SK-N-DZ (cell line): ENCODE measurements around the gene SLF2.
A peak's percentile ranks its signal among the peaks of the same experiment; 100 is the strongest.

ENCODE experiments used
- DNase-seq: peaks from one replicate; pipeline ENCODE4 v3.0.0-alpha.2; 2015; ENCODE audit warnings: low spot score

Gene SLF2

DNA sequence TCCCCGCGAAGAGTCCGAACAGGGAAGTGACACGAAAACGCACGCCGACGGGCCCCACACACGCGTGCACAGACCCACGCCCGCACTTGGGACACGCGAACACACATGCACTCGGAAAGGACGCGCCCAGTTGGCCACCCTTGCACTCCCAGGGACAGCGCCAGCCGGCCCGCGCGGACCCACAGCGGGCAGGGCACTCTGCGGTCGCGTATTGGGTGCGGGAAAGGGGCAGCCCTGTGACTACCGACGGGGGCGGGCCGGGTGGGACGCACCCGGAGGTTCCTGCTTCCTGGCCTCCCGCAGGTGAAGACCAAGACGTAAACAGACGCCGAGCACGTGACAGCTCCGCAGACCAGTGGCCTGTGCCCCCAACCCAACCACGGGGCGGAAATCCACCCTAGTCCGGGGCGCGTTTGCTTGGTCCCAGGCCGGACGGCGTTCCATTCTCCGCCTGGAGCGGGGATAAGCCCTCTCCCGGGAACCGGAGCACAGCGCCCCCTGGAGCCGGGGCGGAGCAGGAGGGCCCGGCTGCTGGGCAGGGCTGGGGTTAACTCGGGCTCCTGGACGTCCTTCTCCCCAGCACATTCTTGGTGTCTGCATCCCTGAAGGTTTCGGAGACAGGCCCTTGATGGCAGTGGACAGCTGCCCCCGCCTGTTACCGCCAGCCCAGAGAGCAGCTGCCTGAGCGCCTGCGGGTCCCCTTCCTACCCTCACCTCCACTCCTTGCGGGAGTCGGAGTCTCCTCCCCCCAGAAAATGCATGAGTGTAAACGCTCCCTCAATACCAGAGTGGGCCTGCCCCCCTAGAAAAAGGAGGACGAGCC, 84.8 kb downstream of the SLF2 start:
- peak; percentile 84 for DNase-seq

- DNase-seq = peak; percentile 87
These were observed 85.6 kb downstream of the SLF2 start for GRCh38 chr10:100998183-100998990.

DNA sequence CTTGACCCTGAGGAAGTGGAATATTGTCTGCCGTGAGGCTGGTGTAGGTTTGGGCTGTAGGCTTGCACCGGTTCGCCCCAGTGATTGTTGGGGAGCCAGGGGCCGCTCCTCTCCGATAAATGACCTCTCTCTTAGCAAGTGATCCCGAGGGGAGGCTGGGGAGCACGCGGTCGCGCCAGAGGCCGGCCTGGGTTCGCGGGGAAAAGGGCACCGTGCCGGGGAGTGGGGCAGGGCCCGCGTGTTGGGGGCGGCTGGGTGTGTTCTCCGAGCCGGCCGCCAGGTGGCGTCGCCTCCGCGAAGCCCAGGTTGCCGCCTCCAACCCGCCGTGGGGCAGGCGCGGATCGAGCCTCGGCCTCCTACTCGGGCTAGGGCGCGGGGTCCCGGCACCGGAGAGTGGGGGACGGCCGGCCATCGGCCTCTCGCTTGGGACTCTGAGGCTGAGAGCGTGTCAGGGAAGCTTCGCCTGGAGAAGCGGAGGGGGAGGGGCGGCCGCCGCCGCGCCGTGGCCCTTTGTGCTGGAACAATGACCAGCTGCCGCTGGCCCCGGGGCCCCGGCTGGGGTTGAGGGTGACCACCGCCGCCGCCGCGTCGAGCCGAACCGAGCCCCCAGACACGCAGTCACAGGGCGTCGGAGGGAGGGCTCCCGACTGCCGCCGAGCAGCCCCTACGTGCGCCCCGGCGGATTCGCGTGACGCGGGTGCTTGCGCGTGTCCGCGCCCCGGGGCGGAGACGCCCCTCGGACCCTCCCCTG, 86.4 kb downstream of the SLF2 start:
- peak; percentile 75 for DNase-seq

- DNase-seq = no peak
These were observed 87.0 kb downstream of the SLF2 start, which contains the start of gene LZTS2 for GRCh38 chr10:100999742-101000126. Gene LZTS2 (plus strand): TSS chr10:100999808. CDS start chr10:101002539, 2,731 bp downstream.

DNA sequence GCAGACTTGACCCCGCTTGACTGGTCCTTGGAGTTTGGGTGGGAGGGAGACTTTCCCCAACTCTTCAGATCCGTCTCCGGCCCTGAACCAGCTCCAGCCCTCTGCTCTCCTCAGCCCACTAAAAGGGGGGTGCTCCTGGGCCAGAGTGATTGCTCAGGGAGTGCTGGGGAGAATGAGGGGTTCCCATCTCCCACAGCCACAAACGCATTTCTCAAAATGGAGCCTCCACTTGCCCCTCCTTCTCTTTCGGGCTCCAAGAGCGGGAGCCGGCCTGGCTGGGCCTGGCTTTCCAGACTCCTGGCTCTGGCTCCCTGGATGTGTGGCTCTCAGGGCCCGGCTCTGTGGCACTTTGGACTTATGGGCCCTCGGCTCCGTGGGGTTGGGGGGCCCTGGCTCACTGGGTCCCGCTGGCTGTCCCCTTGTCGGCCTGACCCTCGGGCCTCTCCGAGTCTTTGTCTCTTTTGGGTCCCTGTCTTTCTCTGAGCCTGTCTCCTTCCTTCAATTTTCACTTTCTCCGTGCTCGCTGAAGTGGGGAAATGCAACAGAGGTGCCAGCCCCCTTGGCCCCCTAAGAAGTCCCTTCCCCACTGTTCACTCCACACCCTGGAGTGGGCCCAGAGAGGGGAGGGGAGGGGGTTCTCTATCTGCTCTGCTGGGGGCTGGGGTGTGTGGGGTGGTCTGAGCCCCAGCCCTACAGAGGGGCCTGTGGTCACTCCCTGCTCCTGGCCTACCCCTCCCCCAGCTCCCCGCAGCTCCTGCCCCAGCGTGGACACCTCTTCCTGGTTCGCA, 87.6 kb downstream of the SLF2 start:
- DNase-seq = no peak

- no peak for DNase-seq
These were observed 88.3 kb downstream of the SLF2 start for GRCh38 chr10:101000915-101001658.

DNA sequence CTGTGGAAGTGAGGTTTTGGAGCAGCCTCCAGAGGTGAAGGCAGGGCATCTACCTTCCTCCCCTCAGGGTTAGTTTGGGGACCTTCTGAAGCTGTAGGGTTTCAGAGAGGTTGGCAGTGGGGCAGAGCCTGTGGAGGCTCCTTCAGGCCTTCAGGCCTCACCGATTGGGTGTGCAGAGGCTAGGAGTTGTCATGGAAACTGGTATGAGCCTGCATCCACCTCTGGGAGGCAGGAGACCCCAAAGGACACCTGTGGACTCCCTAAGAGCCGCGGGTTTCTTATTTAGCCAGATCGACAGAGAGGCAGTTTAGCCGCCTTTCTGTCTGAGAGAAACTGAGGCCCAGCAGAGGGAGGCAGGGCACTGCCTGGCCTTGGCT, 88.9 kb downstream of the SLF2 start:
- DNase-seq = no peak

GRCh38 chr10:101002456-101002855, 89.7 kb downstream of the SLF2 start:
- no peak for DNase-seq

DNA sequence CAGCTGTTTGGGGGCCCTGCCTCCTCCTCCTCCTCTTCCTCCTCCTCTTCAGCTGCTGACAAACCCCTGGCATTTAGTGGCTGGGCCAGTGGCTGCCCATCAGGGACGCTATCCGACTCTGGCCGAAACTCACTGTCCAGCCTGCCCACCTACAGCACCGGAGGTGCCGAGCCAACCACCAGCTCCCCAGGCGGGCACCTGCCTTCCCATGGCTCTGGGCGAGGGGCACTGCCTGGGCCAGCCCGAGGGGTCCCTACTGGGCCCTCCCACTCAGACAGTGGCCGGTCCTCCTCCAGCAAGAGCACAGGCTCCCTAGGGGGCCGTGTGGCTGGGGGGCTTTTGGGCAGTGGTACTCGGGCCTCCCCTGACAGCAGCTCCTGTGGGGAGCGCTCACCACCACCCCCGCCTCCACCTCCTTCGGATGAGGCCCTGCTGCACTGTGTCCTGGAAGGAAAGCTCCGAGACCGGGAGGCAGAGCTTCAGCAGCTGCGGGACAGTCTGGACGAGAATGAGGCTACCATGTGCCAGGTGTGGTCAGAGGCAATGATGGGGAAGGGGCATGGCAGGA, 91.0 kb downstream of the SLF2 start:
- no peak for DNase-seq

GRCh38 chr10:101005361-101005760, 92.6 kb downstream of the SLF2 start:
- no peak for DNase-seq

DNA sequence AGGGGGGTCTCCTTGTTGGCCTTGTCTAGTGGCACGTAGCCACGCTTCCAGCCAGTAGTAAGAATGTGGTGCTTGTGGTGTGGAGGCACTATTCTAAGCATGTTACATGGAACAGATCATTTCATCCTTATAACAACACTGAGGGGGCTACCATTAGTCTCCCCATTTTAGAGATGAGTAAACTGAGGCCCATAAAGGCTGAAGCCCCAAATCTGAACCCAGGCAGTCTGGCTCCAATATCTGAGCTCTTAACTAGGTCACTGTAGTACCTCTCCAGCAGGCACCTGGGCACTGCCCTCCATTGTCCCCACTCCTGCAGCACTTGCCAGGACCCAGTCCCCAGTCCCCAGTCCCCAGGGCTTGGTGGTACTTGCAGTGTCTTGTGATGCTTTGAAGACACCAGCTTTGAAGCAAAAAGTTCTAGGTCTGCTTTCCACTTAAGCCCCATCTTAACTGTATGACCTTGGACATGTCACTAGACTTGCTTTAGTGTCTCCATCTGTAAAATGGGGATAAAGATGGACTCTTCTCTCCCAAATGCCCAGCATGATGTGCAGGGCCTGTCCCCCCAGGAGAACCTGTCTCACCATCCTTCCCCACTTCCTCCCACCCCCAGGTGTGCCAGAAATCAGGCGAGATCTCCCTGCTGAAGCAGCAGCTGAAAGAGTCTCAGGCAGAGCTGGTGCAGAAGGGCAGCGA, 93.3 kb downstream of the SLF2 start:
- DNase-seq = no peak

- DNase-seq = peak; percentile 66
These were observed 93.9 kb downstream of the SLF2 start for GRCh38 chr10:101006593-101007098.

GRCh38 chr10:101007099-101007711, 94.4 kb downstream of the SLF2 start:
- DNase-seq = no peak

DNA sequence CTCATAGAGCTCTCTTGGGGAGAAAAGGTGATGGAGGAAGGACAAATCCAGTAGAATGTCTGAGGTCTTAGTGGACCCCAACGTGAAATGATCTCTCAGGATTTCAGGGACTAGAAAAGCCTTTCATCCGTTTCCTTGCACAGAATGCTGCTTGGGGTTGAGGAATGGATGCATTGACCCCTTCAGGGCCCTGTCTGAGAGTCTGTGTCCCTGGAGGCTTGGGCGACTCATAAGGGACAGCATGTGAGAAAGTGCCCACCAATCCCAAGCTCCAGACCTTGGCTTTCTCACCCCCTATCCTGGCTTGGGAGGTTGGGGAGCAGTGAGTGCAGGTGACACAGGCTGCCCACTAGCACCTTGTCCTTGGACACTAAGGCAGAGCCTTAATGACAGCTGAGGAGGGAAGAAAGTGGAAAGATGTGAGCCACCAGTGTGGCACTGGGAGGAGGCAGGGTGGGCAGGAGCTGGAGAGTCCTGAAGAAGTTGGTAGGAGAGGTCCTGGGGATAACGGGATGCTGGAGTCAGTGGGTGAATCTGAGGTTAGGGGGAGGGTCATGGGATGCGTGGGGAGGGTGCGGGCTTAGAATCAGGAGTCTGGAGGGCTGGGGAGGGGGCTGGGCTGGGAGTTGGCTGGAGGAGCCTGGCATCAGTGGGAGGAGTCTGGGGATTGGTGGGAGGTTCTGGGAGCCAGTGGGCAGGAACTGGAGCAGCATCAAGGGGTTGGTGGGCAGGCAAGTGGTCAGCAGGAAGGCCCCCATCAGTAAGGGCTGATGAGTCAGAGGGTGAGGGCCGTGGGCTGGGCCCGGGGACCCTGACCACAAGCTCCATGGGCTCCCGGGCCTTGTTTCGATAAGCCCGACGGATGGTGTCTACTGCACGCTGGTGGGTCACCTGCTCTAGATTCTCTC, 95.4 kb downstream of the SLF2 start:
- no peak for DNase-seq

DNA sequence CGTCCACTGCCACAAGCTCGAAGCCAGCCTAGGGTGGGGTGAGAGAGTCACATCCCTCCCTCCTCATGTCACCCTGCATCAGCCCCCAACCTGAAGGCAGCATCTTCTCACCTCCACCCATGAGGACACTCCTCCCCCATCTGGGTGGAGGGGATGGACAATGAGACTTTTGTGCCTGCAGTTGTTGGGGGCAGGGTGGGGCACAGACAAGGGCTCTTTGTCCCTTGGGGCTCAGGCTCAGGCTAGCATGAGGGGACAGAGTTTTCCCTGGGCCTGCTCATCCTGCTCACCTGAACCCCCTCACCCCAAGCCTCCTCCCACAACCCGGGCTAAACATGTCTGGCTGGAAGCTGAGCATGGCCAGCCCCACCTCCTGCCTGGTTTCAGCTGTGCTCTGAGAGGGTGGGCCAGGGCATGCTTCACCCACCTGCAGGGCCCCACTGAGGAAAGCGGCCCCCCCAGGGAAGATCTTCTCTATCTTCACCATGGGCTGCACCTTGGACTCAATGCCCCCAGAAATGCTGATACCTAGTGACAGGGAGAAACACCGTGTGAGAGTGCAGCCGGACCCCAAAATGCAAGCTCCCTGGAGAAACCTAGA, 96.2 kb downstream of the SLF2 start:
- DNase-seq = no peak

DNA sequence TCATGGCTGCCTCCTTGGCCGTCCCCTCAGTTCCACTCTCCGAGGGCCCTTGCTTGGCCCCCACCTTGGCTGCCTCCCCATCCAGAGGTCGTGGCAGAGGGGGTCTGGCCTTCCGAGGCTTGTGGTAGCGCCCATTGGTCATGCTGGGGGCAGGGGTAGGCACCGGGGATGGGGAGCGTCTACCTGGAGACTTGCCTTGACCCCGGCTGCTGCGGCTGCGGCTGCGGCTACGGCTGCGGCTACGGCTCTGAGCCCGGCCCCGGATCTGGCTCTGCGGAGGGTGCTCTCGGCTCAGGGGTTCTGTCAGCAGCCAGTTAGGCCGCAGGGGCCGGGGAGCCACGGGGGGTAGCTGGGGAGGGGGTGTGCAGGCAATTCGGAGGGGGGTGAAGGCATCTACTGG, 97.6 kb downstream of the SLF2 start:
- no peak for DNase-seq
